Limb (tissue), 2 donors: ENCODE data around the gene TMEM131L.
"Not testable (repeated sequence)": the region's sequence is repeated elsewhere in the genome, so short reads cannot be mapped to it uniquely, and the experiment has no call there.

Experiments
- DNase-seq, 2 donors: peaks; one replicate each; pipeline ENCODE4 v3.0.0-alpha.2; 2016; ENCODE audit errors: extremely low spot score in 2 of 2

TMEM131L gene

GRCh38 chr4:153649572-153649991 is 183.4 kb downstream of the TMEM131L start:
- DNase-seq, result no peak

- no peak for DNase-seq
Observed at GRCh38 chr4:153651116-153651515, 185.0 kb downstream of the TMEM131L start.

- no peak for DNase-seq
Observed at GRCh38 chr4:153651587-153651986, 185.4 kb downstream of the TMEM131L start.

- no peak for DNase-seq
Observed at GRCh38 chr4:153652051-153652784, 186.1 kb downstream of the TMEM131L start.

GRCh38 chr4:153655002-153655541 is 188.9 kb downstream of the TMEM131L start:
- no peak for DNase-seq

- DNase-seq, result no peak
Observed at GRCh38 chr4:153655928-153656327, 189.8 kb downstream of the TMEM131L start.

GRCh38 chr4:153661215-153661822 is 195.2 kb downstream of the TMEM131L start:
- no peak for DNase-seq

GRCh38 chr4:153661908-153662307 is 195.7 kb downstream of the TMEM131L start:
- no peak for DNase-seq

- DNase-seq, result no peak
Observed at GRCh38 chr4:153663667-153664066, 197.5 kb downstream of the TMEM131L start.

GRCh38 chr4:153666505-153666904 is 200.3 kb downstream of the TMEM131L start:
- not testable (repeated sequence) for DNase-seq

- DNase-seq, result no peak
Observed at GRCh38 chr4:153668647-153669046, 202.5 kb downstream of the TMEM131L start.

GRCh38 chr4:153669838-153670237 is 203.7 kb downstream of the TMEM131L start:
- no peak for DNase-seq

- DNase-seq, result no peak
Observed at GRCh38 chr4:153676486-153676885, 210.3 kb downstream of the TMEM131L start.

- DNase-seq, result no peak
Observed at GRCh38 chr4:153676984-153677383, 210.8 kb downstream of the TMEM131L start.

- no peak for DNase-seq
Observed at GRCh38 chr4:153679486-153679885, 213.3 kb downstream of the TMEM131L start.

GRCh38 chr4:153683763-153684181 is 217.6 kb downstream of the TMEM131L start:
- no peak for DNase-seq

GRCh38 chr4:153684182-153684970 is 218.2 kb downstream of the TMEM131L start, which contains the start of gene TLR2:
TSS of gene TLR2 (plus strand) at chr4:153684280. CDS start at chr4:153702908, 18,628 bp downstream.
- DNase-seq, result peak; percentile 22 to 74

- DNase-seq, result no peak
Observed at GRCh38 chr4:153684971-153685371, 218.8 kb downstream of the TMEM131L start.
